Measurements from ENCODE around the gene ATP4B.

The ATP4B gene

DNA sequence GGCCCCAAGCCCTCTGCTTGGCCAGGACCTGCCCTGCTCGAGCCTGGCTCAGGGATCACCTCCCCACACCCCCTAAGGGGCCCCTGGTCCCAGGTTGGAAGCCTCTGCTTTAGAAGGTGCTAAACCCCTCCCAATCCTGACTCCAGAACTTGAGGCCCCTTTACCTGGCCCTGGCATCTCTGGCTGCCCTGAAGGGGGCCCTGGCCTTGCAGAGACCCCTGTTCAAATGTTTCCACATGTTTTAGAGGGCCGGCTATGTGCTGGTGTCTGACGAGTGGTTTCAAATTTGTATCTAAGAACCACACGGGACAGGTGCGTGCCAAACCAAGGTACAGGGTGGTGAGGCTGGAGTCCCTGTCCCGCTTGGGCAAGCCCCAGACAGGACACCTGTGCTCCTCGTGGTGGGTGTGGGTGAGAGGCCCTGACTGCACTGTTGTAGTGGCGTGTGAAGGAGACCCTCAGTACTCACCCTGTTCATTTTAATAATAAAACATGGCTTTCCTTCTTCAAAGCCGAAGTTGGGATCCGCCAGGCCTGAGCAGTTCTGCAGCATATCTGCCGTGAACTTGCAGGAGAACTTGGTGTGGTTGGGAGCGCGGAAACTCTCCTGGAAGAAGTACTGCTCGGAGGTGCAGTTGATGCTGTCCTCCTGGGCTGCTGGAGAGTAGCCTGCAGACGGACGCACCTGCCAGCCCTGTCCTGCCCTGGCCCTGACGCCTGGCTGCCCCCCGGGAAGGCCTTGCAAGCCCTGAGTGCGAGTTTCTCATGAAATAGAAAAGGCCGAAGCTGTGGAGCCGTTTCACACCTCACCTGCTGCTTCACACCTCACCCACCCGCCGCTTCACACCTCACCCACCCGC, 5.4 kb downstream of the ATP4B start:
- Histone ChIP-seq H3K4me1 (ENCODE audit: insufficient read depth, low read length) (no peaks in the 10 kb centered on the region; the same call in 1 of the 2 replicates), H3K9ac (ENCODE audit: low read depth, low read length) (no peak overlapping the region)

GRCh38 chr13:113651511-113652403, 6.2 kb downstream of the ATP4B start:
- H3K36me3 ChIP-seq (ENCODE audit: insufficient read depth, low read length): no peaks in the 10 kb centered on the region
- no peaks in the 10 kb centered on the region for H3K9me3 ChIP-seq (ENCODE audit: control insufficient read depth, insufficient read depth, low read length)
- H3K4me1 ChIP-seq (ENCODE audit: insufficient read depth, low read length): no peaks in the 10 kb centered on the region; the same call in 1 of the 2 replicates
- H3K9ac ChIP-seq (ENCODE audit: low read depth, low read length): no peak overlapping the region

More for the DNA sequence above, 5.4 kb downstream of the ATP4B start:
- Histone ChIP-seq H3K9me3 (ENCODE audit: control insufficient read depth, insufficient read depth, low read length) (no peaks in the 10 kb centered on the region), H3K36me3 (ENCODE audit: insufficient read depth, low read length) (no peaks in the 10 kb centered on the region)

GRCh38 chr13:113650731-113651148, 7.3 kb downstream of the ATP4B start:
- no peak overlapping the region for H3K9ac ChIP-seq (ENCODE audit: low read depth, low read length)
- H3K36me3 ChIP-seq (ENCODE audit: insufficient read depth, low read length): no peaks in the 10 kb centered on the region
- 0 out of 2 replicates have a peak, but pooled peaks cover 2% of the 10 kb centered on the region for H3K9me3 ChIP-seq (ENCODE audit: control insufficient read depth, insufficient read depth, low read length)
- H3K4me1 ChIP-seq (ENCODE audit: insufficient read depth, low read length): no peaks in the 10 kb centered on the region; the same call in 1 of the 2 replicates

- 0 out of 2 replicates have a peak, but pooled peaks cover 2% of the 10 kb centered on the region for H3K9me3 ChIP-seq (ENCODE audit: control insufficient read depth, insufficient read depth, low read length)
- H3K4me1 ChIP-seq (ENCODE audit: insufficient read depth, low read length): no peaks in the 10 kb centered on the region; the same call in 1 of the 2 replicates
- no peak overlapping the region for H3K9ac ChIP-seq (ENCODE audit: low read depth, low read length)
Measured at GRCh38 chr13:113650275-113650674, 7.7 kb downstream of the ATP4B start.

GRCh38 chr13:113649212-113649611, 8.8 kb downstream of the ATP4B start:
- Histone ChIP-seq H3K36me3 (ENCODE audit: insufficient read depth, low read length) (no peaks in the 10 kb centered on the region), H3K9me3 (ENCODE audit: control insufficient read depth, insufficient read depth, low read length) (0 out of 2 replicates have a peak, but pooled peaks cover 2% of the 10 kb centered on the region), H3K4me1 (ENCODE audit: insufficient read depth, low read length) (no peaks in the 10 kb centered on the region; the same call in 1 of the 2 replicates), H3K9ac (ENCODE audit: low read depth, low read length) (no peak overlapping the region)

More at GRCh38 chr13:113650275-113650674, 7.7 kb downstream of the ATP4B start:
- no peaks in the 10 kb centered on the region for H3K36me3 ChIP-seq (ENCODE audit: insufficient read depth, low read length)

DNA sequence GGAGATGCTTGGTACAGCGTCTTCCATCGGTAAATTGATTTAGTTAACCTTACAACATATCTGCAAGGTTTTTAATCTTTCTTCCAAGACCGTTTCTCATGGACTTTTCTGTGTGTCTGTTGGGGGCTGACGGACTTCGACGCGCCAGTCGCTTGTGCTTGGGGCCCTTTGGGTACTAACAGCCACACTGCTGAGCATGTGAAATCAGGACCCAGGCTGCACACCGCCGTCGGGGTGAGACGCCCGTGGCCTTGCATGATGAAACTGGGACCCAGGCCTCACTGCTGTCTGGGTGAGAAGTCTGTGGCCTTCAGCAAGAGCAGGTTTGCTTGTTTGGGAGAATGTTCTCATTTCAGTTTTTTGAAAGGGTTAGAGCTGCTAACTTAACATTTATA, 9.8 kb downstream of the ATP4B start:
- Histone ChIP-seq H3K36me3 (ENCODE audit: insufficient read depth, low read length) (no peaks in the 10 kb centered on the region), H3K9ac (ENCODE audit: low read depth, low read length) (no peak overlapping the region), H3K4me1 (ENCODE audit: insufficient read depth, low read length) (no peaks in the 10 kb centered on the region), H3K9me3 (ENCODE audit: control insufficient read depth, insufficient read depth, low read length) (0 out of 2 replicates have a peak, but pooled peaks cover 2% of the 10 kb centered on the region)

GRCh38 chr13:113647351-113648215, 10.4 kb downstream of the ATP4B start:
- no peaks in the 10 kb centered on the region for H3K4me1 ChIP-seq (ENCODE audit: insufficient read depth, low read length)
- no peaks in the 10 kb centered on the region for H3K36me3 ChIP-seq (ENCODE audit: insufficient read depth, low read length)
- no peak overlapping the region for H3K9ac ChIP-seq (ENCODE audit: low read depth, low read length)
- 0 out of 2 replicates have a peak, but pooled peaks cover 2% of the 10 kb centered on the region for H3K9me3 ChIP-seq (ENCODE audit: control insufficient read depth, insufficient read depth, low read length)

DNA sequence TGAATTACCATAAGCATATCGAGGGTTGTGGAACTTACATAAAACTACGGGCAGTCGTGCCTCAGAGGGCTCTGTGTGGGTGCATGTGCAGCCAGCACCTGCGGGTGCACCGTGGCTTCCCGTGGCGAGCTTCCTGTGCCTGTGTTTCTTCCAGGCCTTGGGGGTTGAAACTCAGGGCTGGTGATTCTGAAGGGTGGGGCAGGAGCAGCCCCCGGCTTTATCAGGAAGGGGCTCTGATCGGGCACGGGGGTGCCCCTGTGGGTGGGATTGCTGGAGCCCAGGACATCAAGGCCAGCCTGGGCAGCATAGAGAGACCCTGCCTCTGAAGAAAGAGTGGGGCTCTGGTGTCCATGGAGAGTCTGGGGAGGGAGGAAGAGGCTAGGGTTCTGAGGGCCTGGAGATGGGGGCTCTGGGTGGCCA, 11.1 kb downstream of the ATP4B start:
- Histone ChIP-seq H3K9me3 (ENCODE audit: control insufficient read depth, insufficient read depth, low read length) (peaks cover 5% of the 10 kb centered on the region; the same call in 1 of the 2 replicates), H3K36me3 (ENCODE audit: insufficient read depth, low read length) (peaks cover 3% of the 10 kb centered on the region; the same call in 1 of the 2 replicates), H3K9ac (ENCODE audit: low read depth, low read length) (no peak overlapping the region), H3K4me1 (ENCODE audit: insufficient read depth, low read length) (no peaks in the 10 kb centered on the region)

DNA sequence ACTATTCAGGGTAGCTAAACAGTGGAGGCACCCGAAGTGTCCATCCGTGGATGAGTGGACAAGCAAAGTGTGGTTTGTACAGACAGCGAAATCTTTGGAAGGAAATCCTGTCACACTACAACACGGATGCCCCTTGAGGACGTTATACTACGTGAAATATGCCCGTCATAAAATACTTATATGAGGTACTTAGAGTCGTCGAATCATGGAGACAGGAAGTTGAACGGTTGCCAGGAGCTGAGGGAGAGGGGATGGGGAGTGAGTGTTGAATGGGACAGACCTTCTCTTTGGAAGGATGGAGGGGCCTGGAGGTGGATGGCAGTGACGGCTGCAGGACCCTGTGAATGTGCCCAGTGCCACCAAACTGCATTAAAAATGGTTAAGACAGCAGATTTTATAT, 11.6 kb downstream of the ATP4B start:
- peaks cover 8% of the 10 kb centered on the region; the same call in 1 of the 2 replicates for H3K9me3 ChIP-seq (ENCODE audit: control insufficient read depth, insufficient read depth, low read length)
- H3K36me3 ChIP-seq (ENCODE audit: insufficient read depth, low read length): peaks cover 6% of the 10 kb centered on the region; the same call in 1 of the 2 replicates
- H3K4me1 ChIP-seq (ENCODE audit: insufficient read depth, low read length): no peaks in the 10 kb centered on the region
- H3K9ac ChIP-seq (ENCODE audit: low read depth, low read length): no peak overlapping the region

- no peaks in the 10 kb centered on the region for H3K4me1 ChIP-seq (ENCODE audit: insufficient read depth, low read length)
- H3K36me3 ChIP-seq (ENCODE audit: insufficient read depth, low read length): peaks cover 11% of the 10 kb centered on the region
- H3K9me3 ChIP-seq (ENCODE audit: control insufficient read depth, insufficient read depth, low read length): peaks cover 8% of the 10 kb centered on the region
- no peak overlapping the region for H3K9ac ChIP-seq (ENCODE audit: low read depth, low read length)
Measured at GRCh38 chr13:113645329-113645728, 12.7 kb downstream of the ATP4B start.

DNA sequence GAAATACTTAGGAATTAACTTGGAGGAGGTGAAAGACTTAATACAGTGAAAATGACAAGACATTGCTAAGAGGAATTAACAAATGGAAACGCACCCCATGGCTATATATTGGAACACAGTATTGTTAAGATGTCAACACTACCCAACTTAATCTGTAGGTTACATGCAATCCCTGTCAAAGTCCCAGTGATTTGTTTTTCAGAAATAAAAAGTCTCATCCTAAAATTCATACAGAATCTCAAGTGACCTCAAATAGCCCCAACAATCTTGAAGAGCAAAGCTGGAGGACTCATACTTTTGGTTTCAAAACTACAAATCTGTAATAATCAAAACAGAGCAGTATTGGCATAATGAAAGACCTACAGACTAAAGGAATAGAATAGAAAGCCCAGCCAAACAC, 13.2 kb downstream of the ATP4B start:
- no peaks in the 10 kb centered on the region for H3K4me1 ChIP-seq (ENCODE audit: insufficient read depth, low read length)
- peaks cover 14% of the 10 kb centered on the region for H3K36me3 ChIP-seq (ENCODE audit: insufficient read depth, low read length)
- H3K9ac ChIP-seq (ENCODE audit: low read depth, low read length): no peak overlapping the region
- H3K9me3 ChIP-seq (ENCODE audit: control insufficient read depth, insufficient read depth, low read length): peaks cover 10% of the 10 kb centered on the region

GRCh38 chr13:113643593-113643992, 14.4 kb downstream of the ATP4B start:
- Histone ChIP-seq H3K4me1 (ENCODE audit: insufficient read depth, low read length) (no peaks in the 10 kb centered on the region), H3K9me3 (ENCODE audit: control insufficient read depth, insufficient read depth, low read length) (peaks cover 17% of the 10 kb centered on the region), H3K9ac (ENCODE audit: low read depth, low read length) (no peak overlapping the region), H3K36me3 (ENCODE audit: insufficient read depth, low read length) (peaks cover 14% of the 10 kb centered on the region)

DNA sequence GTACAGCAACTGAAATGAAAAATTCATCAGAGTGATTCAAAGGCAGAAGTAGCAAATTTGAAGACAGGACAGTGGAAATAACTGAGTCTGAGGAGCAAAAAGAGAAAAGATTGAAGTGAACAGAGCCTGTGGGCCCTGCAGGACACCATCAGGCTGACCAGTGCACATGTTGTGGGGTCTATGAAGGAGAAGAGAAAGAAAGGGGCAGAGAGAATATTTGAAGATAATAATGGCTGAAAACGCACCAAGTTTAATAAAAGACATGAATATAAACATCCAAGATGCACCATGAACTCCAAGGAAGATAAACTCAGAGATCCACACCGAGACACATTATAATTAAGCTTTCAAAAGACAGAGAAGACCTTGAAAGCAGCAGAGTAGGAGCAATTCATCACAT, 15.4 kb downstream of the ATP4B start:
- H3K9me3 ChIP-seq (ENCODE audit: control insufficient read depth, insufficient read depth, low read length): peaks cover 20% of the 10 kb centered on the region
- H3K36me3 ChIP-seq (ENCODE audit: insufficient read depth, low read length): peaks cover 21% of the 10 kb centered on the region
- no peak overlapping the region for H3K9ac ChIP-seq (ENCODE audit: low read depth, low read length)
- no peaks in the 10 kb centered on the region for H3K4me1 ChIP-seq (ENCODE audit: insufficient read depth, low read length)
